Forelimb muscle (tissue), 1 donor: Measurements from ENCODE around the gene CDH1. TPM values are rescaled to one million over a fixed set of nuclear protein-coding genes. Genes with fewer than 3 reads are reported as not detected.

Source experiments
- DNase-seq: peaks from one replicate; pipeline ENCODE4 v3.0.0-alpha.2; 2013; ENCODE audit warnings: low read depth
- polyA plus RNA-seq: library from polyadenylated mRNA; unstranded; fragments of 120-200 nt; gene quantifications from one replicate; pipeline ENCODE4 v1.2.1, GENCODE V29; 2013; ENCODE audit not compliant: insufficient read length

Gene CDH1
- polyA plus RNA-seq, 1 donor = 1.2 TPM

- DNase-seq = no peak
Measured at GRCh38 chr16:68732042-68732680, 4.9 kb upstream of the CDH1 start.

- no peak for DNase-seq
Measured at GRCh38 chr16:68732741-68733399, 4.2 kb upstream of the CDH1 start.

GRCh38 chr16:68733570-68733969 is 3.5 kb upstream of the CDH1 start:
- no peak for DNase-seq

- no peak for DNase-seq
Measured at GRCh38 chr16:68734782-68735181, 2.3 kb upstream of the CDH1 start.

- no peak for DNase-seq
Measured at GRCh38 chr16:68736561-68736960, 531 bp upstream of the CDH1 start.

- DNase-seq = no peak
Measured at GRCh38 chr16:68737730-68738629, 888 bp downstream of the CDH1 start.

GRCh38 chr16:68739964-68740627 is 3.0 kb downstream of the CDH1 start:
- no peak for DNase-seq

- DNase-seq = no peak
Measured at GRCh38 chr16:68740628-68741346, 3.7 kb downstream of the CDH1 start.

GRCh38 chr16:68743664-68744063 is 6.6 kb downstream of the CDH1 start:
- no peak for DNase-seq

GRCh38 chr16:68744744-68745280 is 7.7 kb downstream of the CDH1 start:
- no peak for DNase-seq

GRCh38 chr16:68746951-68747350 is 9.9 kb downstream of the CDH1 start:
- no peak for DNase-seq

GRCh38 chr16:68749432-68749831 is 12.3 kb downstream of the CDH1 start:
- DNase-seq = no peak

- no peak for DNase-seq
Measured at GRCh38 chr16:68750193-68750695, 13.2 kb downstream of the CDH1 start.

- no peak for DNase-seq
Measured at GRCh38 chr16:68751160-68751559, 14.1 kb downstream of the CDH1 start.

- no peak for DNase-seq
Measured at GRCh38 chr16:68752602-68753001, 15.5 kb downstream of the CDH1 start.

- no peak for DNase-seq
Measured at GRCh38 chr16:68754084-68754792, 17.1 kb downstream of the CDH1 start.

- DNase-seq = no peak
Measured at GRCh38 chr16:68756239-68756915, 19.3 kb downstream of the CDH1 start.

GRCh38 chr16:68757625-68757935 is 20.5 kb downstream of the CDH1 start:
- DNase-seq = no peak

- no peak for DNase-seq
Measured at GRCh38 chr16:68759062-68759461, 22.0 kb downstream of the CDH1 start.
